HG03460 (cell line): Measurements from ENCODE around the gene PYGO2.

Experiments
- ATAC-seq: cut with Tn5 transposase; IDR thresholded peaks from one replicate; pipeline ENCODE4 v1.9.1; 2021; ENCODE audit not compliant: unreplicated experiment

Gene PYGO2

GRCh38 chr1:154961207-154962155 is at the start of gene PYGO2:
Gene PYGO2, minus strand, starts transcription at chr1:154961782. Its CDS starts 206 bp downstream, at chr1:154961576.
- peak; percentile 69 for ATAC-seq

- ATAC-seq = no peak
Measured at GRCh38 chr1:155011004-155011416, 49.4 kb upstream of the PYGO2 start.

- ATAC-seq = no peak
Measured at GRCh38 chr1:155010211-155010918, 48.8 kb upstream of the PYGO2 start.

GRCh38 chr1:155009742-155010141 is 48.2 kb upstream of the PYGO2 start:
- no peak for ATAC-seq

- no peak for ATAC-seq
Measured at GRCh38 chr1:155009221-155009711, 47.7 kb upstream of the PYGO2 start.

- ATAC-seq = no peak
Measured at GRCh38 chr1:155008015-155008941, 46.7 kb upstream of the PYGO2 start.

- ATAC-seq = no peak
Measured at GRCh38 chr1:155007251-155007828, 45.8 kb upstream of the PYGO2 start.

- no peak for ATAC-seq
Measured at GRCh38 chr1:155006601-155007101, 45.1 kb upstream of the PYGO2 start.

- no peak for ATAC-seq
Measured at GRCh38 chr1:155005076-155006011, 43.8 kb upstream of the PYGO2 start.

GRCh38 chr1:155004352-155005075 is 42.9 kb upstream of the PYGO2 start:
- no peak for ATAC-seq

GRCh38 chr1:155003766-155004351 is 42.3 kb upstream of the PYGO2 start:
- ATAC-seq = no peak

GRCh38 chr1:155003227-155003765 is 41.7 kb upstream of the PYGO2 start:
- no peak for ATAC-seq

GRCh38 chr1:155002464-155003226 is 41.1 kb upstream of the PYGO2 start, which contains the start of gene ZBTB7B:
Gene ZBTB7B, plus strand, starts transcription at chr1:155002802. Its CDS starts 11,859 bp downstream, at chr1:155014661.
- no peak for ATAC-seq

- peak; percentile 51 for ATAC-seq
Measured at GRCh38 chr1:155001675-155002463, 40.3 kb upstream of the PYGO2 start.

GRCh38 chr1:155001425-155001674 is 39.8 kb upstream of the PYGO2 start:
- no peak for ATAC-seq

GRCh38 chr1:155000726-155001424 is 39.3 kb upstream of the PYGO2 start:
- peak; percentile 29 for ATAC-seq
